ENCODE results near the gene PPFIBP2.
A peak's percentile ranks its signal among the peaks of the same experiment; 100 is the strongest.

The PPFIBP2 gene

DNA sequence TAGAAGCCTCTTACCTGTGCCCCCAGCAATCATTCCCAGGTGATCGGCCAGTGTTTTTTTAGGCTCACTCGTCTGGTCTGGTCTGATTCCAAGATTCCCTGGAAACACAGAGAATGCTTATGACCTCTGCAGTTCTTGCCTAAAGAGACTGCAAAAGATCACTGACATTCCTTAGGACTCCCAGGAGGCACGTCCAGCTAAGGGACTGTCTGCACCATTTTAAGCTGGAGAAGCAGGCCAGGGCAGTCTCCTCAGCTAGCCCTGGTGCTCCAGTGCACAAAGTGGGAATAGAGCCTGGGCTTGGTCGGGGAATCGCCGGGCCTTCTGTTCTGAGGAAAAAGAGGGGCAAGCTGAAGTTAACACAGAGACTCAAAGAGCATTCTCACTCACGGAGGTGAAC lies 154.7 kb downstream of the PPFIBP2 start:
- TF ChIP-seq, protein P1, sequence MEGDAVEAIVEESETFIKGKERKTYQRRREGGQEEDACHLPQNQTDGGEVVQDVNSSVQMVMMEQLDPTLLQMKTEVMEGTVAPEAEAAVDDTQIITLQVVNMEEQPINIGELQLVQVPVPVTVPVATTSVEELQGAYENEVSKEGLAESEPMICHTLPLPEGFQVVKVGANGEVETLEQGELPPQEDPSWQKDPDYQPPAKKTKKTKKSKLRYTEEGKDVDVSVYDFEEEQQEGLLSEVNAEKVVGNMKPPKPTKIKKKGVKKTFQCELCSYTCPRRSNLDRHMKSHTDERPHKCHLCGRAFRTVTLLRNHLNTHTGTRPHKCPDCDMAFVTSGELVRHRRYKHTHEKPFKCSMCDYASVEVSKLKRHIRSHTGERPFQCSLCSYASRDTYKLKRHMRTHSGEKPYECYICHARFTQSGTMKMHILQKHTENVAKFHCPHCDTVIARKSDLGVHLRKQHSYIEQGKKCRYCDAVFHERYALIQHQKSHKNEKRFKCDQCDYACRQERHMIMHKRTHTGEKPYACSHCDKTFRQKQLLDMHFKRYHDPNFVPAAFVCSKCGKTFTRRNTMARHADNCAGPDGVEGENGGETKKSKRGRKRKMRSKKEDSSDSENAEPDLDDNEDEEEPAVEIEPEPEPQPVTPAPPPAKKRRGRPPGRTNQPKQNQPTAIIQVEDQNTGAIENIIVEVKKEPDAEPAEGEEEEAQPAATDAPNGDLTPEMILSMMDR (IDR thresholded peaks at IDR 0.05; ENCODE audit: borderline replicate concordance, control extremely low read depth, extremely low read depth, insufficient read depth, missing control alignments) = no peak
- in situ Hi-C loops (cut with MboI; ENCODE audit: low sequenced_read_pairs, unreplicated experiment) = no loop called here
- DNase-seq (ENCODE audit: low spot score) = no peak

DNA sequence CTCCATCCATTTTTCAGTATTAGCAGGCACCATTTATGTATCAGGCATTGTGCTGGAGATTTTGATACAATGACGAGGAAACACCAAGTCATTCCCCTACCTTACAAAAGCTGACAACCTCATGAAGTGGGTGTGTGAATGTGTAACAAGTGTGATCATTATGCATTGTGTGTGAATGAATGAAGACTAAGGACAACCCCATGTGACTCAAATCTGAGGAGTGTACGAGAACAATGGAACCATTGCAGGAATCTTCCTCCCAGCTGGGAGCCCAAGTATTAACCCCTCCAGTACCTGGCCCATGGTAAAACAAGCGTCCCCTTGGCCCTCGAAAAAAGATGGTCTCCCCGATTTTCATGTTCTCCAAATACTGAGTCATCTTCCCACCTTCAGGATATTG lies 155.1 kb downstream of the PPFIBP2 start:
- in situ Hi-C loops (cut with MboI; ENCODE audit: low sequenced_read_pairs, unreplicated experiment) = no loop called here
- TF ChIP-seq, protein P1 (IDR thresholded peaks at IDR 0.05; ENCODE audit: borderline replicate concordance, control extremely low read depth, extremely low read depth, insufficient read depth, missing control alignments) = no peak
- no peak for DNase-seq (ENCODE audit: low spot score)

- in situ Hi-C loops (cut with MboI; ENCODE audit: low sequenced_read_pairs, unreplicated experiment) = no loop called here
- DNase-seq (ENCODE audit: low spot score) = no peak
Measured at GRCh38 chr11:7670641-7671040, 156.8 kb downstream of the PPFIBP2 start.

DNA sequence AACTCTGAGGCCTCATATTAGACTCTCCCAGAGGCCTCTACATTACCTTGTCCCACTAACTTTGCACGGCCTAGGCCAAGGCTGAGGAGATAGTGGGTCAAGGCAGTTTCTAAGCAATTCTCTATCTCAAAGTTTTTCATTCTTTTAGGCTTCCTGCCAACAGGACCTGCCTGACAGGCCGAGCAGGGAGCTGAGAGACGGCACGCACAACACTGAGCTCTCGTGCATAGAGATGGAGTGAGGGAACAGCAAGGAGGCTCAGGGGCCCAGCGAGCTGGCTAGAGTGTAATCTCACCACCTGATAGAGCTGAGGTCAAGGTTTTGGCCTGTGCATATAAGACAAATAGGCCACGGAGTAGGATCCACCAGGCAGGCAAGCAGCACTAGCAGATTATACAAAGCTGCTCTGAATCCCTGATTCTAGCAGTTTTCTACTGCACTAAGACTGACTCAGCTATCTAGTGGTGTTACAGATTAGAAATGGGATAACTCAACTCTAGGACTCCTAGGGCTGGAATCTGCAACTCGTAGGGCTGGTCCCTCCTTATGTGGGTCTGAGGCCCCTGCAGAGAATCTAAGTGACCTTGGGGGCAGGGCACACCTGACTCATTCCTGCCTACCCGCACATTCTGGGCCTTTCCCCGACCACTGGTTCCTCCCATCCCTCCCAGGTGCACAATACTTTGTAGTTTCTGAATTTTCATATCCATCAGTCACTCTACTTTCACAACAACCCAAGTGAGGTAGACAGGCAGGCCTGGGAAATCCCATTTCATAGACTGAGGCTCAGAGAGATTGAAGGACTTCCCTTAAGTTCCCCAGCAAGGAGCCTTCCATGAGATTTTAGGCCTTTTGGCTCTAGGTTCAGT lies 157.8 kb downstream of the PPFIBP2 start:
- in situ Hi-C loops (cut with MboI; ENCODE audit: low sequenced_read_pairs, unreplicated experiment) = no loop called here
- TF ChIP-seq, protein P1 (IDR thresholded peaks at IDR 0.05; ENCODE audit: borderline replicate concordance, control extremely low read depth, extremely low read depth, insufficient read depth, missing control alignments) = no peak
- DNase-seq (ENCODE audit: low spot score) = peak; percentile 73

More at GRCh38 chr11:7670641-7671040, 156.8 kb downstream of the PPFIBP2 start:
- TF ChIP-seq, protein P1 (IDR thresholded peaks at IDR 0.05; ENCODE audit: borderline replicate concordance, control extremely low read depth, extremely low read depth, insufficient read depth, missing control alignments) = no peak

DNA sequence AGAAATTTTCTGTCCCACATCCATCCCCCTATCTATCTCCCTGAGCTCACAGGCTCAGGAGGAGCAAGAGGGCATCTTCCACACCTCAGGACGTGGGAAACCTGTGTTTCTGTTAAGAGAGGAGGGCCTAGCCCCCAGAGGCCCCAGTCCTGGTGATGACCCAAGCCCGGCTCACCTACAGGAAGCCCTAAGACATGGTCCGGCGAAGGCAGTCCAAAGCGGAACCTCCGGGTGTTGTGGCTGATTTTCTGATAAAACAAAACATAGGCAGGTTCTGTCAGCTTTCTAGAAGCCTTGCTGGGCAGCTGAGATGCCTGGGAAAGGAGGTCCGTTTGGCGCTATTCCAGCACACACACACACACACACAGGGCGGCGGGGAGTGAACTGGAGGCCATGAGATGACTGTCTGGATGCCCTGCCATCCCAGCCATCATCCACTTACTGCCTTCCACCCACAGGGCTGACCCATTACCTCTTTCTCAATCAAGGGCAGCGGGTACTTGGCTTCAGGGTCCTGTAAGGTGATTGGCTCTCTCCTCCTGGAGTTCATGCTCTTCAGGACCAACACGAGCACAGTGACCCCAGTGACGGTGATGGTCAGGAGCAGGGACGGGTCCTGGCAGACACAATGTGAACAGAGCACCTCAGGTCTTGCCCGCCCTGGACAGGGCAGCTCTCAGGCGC lies 158.6 kb downstream of the PPFIBP2 start:
- DNase-seq (ENCODE audit: low spot score) = peak; percentile 40
- TF ChIP-seq, protein P1 (IDR thresholded peaks at IDR 0.05; ENCODE audit: borderline replicate concordance, control extremely low read depth, extremely low read depth, insufficient read depth, missing control alignments) = no peak
- in situ Hi-C loops (cut with MboI; ENCODE audit: low sequenced_read_pairs, unreplicated experiment) = no loop called here

GRCh38 chr11:7672960-7673723 lies 159.3 kb downstream of the PPFIBP2 start, which contains the start of gene CYB5R2:
Gene CYB5R2 (minus strand): TSS chr11:7673500. CDS start chr11:7672825, 675 bp downstream.
- peak; percentile 77 for DNase-seq (ENCODE audit: low spot score)
- TF ChIP-seq, protein P1 (IDR thresholded peaks at IDR 0.05; ENCODE audit: borderline replicate concordance, control extremely low read depth, extremely low read depth, insufficient read depth, missing control alignments) = no peak
- in situ Hi-C loops (cut with MboI; ENCODE audit: low sequenced_read_pairs, unreplicated experiment) = no loop called here
